G401 (cell line): ENCODE results near the gene TRAPPC10. TPM values are rescaled to one million over a fixed set of nuclear protein-coding genes. Genes with fewer than 3 reads are reported as not detected.
"Not testable (repeated sequence)": the region's sequence is repeated elsewhere in the genome, so short reads cannot be mapped to it uniquely, and the experiment has no call there.

Experiments used
- DNase-seq: peaks from one replicate; pipeline ENCODE4 v3.0.0-alpha.2; 2015; ENCODE audit warnings: low spot score
- in situ Hi-C: cut with HindIII; loops from 2 replicates; pipeline ENCODE4 v1.10.0; 2016; ENCODE audit warnings: low sequenced_read_pairs, mixed read lengths
- total RNA-seq: library from RNA; depleted of rRNA; stranded (reverse); fragments of >200 nt; shearing (Covaris generic); gene quantifications from 2 replicates; pipeline ENCODE4 v1.2.3, GENCODE V29; 2014

TRAPPC10 gene
- total RNA-seq, 1 experiment from 2014 or later: 15.4 TPM

DNA sequence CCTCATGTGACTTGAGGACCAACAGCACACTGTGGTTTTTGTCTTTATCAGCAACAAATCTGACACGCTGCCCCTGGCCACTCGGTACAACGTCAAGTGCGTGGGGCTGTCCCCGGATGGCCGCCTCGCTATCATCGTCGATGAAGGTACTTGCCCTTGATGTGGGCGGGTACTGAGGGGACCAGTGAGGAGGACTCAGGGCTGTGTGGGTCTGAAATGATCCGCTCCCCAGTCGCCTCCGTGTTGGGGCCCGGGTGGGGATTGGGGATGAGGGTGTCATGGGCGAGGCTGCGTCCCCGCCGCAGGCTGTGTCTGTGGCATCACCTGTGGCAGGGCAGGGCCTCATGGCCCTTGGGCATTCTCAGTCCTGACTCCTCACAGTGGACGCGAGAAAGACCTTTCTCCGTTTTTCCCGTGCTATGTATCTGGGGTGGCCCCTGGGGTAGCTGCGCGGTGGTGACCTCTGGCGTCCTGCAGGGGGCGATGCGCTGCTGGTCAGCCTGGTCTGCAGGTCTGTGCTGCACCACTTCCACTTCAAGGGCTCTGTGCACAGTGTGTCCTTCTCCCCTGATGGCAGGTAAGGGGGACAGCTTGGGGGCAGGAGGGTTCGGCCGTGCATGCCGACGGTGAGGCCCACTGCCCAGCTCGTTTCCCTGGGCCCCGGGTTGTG is 101.7 kb downstream of the TRAPPC10 start:
- in situ Hi-C loops, DNase-seq: not testable (repeated sequence)

DNA sequence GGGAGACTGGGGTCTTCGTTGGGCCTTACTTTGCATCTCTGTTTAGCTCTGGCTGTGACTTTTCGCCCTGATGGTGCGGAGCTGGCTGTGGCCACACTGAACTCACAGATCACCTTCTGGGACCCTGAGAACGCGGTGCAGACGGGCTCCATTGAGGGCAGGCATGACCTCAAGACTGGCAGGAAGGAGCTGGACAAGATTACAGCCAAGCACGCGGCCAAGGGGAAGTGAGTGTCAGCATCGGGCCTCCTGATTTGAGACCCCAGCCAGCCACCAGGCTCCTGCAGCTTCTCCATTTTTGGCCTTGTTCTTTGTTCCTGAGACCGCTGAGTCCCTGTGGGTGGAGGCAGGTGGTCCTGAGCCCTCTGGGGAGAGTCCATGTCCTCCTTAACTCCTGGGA is 110.0 kb downstream of the TRAPPC10 start:
- in situ Hi-C loops, DNase-seq: not testable (repeated sequence)

DNA sequence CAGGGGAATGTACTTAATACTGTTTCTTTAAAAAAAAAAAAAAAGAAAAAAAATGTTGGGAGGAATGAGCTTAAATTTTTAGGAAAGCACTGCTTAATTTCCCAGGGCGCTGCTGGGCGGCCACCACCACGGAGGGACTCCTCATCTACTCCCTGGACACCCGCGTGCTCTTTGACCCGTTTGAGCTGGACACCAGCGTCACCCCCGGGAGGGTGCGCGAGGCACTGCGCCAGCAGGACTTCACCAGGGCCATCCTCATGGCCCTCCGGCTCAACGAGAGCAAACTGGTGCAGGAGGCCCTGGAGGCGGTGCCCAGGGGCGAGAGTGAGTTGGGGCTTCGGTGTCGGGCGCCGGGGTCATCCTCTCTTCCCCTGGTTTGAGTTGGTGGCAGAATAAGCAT is 115.7 kb downstream of the TRAPPC10 start:
- DNase-seq, in situ Hi-C loops: not testable (repeated sequence)

DNA sequence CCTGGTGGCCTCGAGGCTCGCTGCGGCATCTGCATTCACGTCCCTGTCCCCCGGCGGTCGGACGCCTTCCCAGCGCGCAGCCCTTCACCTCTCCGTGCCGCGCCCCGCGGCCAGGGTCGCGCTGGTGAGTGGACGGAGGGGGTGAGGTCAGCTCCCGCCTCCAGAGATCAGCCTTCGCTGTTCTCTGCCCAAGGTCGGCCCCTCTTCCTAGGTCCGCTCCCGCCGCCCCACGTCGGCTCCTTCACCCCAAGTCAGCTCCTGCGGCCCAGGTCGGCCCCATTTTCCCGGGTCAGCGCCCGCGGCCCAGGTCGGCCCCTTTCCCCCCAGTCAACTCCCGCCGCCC is 121.6 kb downstream of the TRAPPC10 start:
- in situ Hi-C loops, DNase-seq: not testable (repeated sequence)

DNA sequence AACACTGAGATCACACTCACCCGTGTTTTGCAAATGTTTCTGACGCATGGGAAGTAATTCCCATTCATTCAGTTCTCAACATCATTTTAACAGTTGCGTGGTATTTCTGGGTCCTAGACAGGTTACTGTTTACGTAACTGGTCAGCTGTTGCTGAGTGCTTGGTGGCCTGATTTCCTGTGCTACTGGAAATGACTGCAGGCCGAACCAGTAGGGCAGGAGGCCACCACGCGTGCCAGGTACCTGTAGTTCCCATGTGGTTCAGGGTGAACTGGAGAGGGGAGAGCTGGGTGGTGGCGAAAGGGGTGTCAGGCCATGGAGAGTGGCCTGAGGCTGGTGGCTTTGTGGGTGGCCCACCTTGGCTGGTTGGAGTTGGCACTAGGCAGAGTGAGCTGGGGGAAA is 122.6 kb downstream of the TRAPPC10 start:
- in situ Hi-C loops, DNase-seq: not testable (repeated sequence)

DNA sequence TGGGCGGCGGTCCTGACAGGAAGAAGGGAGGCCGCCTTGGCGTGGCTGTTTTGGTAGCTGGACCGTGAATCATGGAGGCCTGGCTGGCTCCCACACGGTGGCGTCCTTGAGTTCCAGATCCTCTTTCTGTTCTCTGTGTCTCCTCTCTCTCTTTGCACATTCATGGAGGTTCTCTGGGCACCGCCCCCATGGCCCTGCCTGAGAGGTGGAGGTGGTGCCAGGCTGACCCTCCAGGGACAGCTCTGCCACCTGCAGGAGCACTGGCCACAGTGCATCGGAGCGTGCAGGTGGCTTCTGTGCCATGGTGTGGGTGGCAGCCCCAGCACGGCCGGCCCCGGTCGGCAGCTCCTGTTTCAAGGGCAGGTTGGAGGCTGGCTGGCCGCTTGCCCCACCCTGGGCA is 125.9 kb downstream of the TRAPPC10 start:
- in situ Hi-C loops, DNase-seq: not testable (repeated sequence)

DNA sequence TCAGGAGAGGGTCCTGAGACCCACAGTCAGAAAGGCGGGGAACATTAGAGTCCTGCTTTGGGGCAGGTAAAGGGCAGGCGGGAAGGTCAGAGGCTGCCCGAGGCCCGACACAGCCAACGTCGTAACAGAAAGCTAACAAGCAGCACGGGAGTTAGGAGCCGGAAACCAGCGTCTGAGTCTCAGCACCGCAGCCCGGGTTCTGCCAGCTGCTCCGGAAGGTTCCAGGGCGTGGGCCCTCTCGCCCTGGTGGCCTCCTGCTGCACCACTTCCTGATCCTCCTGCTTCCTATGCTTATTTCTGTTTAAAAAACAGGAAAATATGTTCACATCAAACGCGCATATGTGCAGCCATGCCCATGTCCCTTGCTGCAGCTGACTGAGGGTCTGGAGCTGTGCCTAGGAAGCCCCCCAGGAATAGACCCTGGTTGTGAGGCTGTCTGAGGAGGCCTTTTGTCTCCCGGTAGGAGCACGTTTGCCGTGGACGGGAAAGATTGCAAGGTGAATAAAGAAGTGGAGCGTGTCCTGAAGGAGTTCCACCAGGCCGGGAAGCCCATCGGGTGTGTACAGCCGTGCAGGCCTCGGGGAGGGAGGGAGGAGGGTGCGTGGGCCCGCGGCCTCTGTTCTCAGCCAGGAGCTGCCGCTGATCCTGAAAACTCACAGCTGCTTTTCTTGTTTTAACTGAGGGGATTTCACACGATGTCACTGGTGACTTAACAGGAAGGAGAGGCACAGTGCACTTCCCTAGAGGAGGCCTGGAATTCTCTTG is 127.9 kb downstream of the TRAPPC10 start:
- in situ Hi-C loops, DNase-seq: not testable (repeated sequence)

DNA sequence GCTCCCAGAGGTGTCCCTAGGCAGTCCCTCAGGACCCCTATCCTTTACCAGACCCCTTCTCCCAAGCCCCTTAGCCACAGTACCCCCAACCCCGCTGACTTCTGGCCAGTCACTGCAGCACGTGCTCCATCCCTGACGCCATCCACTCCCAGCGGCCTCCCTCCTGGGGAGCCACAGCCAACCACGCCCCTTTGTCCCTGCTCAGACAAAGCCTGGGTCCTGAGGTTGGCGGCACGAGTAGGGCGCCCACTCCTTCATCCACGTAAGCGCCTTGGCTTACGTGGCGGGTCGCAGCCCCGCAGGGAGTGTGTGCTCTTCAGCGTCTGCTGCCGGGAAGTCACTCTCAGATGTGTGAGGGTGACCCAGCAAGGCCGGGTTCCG is 128.4 kb downstream of the TRAPPC10 start:
- DNase-seq, in situ Hi-C loops: not testable (repeated sequence)

DNA sequence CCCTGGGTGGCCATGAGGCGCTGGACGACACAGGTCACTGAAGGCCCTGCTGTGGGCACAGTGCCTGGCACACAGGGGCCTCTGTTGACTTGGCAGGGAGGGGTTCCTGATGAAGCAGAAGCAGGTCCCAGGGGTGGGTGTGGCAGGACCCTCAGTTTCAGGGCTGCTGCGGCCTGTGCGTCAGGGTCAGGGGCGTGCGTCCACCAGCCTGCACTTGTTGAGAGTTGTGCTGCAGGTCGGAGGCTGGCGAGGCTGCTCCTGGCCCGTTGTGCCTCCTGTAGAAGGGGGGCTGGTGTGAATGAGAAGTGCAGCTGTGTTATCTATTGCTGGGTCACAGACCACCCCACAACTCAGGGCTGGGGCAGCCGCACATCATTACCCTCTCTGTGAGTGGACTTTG is 130.4 kb downstream of the TRAPPC10 start:
- in situ Hi-C loops: not testable (repeated sequence)

DNA sequence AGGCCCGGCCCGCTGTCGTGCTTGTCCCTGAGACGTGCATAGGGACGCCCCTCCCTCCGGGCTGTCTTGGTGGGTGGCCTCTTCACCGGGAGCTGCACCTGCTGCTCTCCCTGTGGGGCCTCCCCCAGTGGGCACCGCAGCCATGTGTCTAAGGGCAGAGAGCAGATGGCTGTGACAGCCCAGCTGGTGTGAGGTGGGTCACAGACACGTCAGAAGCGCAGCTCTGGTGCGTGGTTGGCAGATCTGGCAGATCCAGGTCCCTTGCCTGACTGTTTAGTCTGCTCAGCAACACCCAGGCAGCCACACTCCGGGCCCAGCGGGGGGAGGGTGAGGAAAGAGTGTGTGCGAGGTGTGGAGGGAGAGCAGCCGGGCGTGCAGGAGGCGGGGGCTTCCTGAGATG is 131.3 kb downstream of the TRAPPC10 start:
- in situ Hi-C loops, DNase-seq: not testable (repeated sequence)

More for the DNA sequence above, 130.4 kb downstream of the TRAPPC10 start:
- DNase-seq: not testable (repeated sequence)

DNA sequence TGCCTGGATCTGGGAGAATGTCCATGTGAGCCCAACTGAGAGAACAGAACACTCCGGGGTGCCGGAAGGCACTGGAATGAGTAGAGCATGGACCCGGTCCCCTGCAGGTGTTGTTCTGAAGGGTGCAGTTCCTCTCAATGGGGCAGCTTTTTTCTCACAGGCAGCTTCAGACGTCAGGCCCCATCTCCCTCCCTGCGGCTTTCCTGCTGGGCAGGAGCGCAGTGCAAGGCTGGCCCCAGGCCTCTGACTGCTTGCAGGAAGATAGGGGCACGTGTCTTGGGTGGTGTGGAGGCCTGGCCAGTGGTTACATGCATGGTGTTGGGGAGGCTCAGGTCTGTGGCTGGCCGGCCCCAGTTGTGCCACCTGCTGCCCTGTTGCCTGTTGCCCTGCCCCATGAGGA is 131.9 kb downstream of the TRAPPC10 start:
- in situ Hi-C loops, DNase-seq: not testable (repeated sequence)

DNA sequence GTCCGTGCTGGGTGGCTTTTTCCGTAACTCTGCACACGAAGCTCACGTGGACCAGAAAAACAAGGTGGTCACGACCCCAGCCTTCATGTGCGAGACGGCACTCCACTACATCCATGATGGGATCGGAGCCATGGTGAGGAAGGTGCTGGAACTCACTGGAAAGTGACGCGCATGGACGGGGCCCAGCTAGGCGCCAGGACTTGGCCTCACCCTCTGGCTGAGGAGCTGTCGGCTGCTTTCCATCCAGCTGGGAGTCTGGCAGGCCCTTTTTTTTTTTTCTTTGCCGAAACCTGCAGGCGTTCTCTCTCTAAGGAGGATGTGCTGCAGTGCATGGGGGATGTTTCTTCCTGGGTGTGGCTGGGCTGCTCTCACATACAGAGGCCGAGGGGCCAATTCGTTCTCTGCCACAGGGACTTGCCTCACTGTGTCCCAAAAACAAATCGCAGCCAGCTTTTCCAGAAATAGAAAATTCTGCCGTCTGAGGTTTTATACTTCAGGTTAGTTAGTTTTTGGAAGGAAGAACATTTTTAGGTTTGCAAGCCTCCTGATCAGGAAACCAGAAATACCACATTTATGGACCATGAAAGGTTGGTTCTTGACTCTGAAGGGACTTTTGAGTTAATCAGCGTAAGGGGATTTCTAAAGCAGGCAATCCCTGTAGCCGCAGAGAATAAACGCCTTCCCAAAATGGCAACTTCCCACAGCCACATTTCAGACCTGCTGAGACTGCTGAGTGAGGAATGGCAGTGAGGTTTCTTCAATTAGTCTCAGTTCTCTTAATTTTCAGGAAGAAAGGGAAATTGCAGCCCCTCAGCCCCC is 132.9 kb downstream of the TRAPPC10 start:
- DNase-seq, in situ Hi-C loops: not testable (repeated sequence)

DNA sequence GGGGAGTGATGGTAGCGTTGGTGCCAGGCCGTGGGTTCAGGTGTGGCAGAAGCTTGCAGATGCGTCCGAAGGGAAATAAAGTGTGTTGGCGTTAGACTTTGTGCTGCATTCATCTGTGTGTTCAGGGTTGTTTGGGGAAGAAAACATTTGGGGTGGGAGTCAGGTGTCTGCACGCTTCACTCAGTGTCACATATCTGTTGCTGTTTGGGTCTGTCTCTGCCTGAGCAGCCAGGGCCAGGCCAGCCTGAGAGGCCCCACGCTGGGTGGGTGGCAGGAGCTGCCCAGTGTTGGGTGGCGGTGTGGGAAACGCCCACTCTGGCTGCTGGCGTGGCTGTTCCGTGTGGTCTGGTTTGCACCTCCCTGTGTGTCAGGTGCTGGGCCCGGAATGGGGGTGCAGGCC is 133.5 kb downstream of the TRAPPC10 start:
- in situ Hi-C loops, DNase-seq: not testable (repeated sequence)

DNA sequence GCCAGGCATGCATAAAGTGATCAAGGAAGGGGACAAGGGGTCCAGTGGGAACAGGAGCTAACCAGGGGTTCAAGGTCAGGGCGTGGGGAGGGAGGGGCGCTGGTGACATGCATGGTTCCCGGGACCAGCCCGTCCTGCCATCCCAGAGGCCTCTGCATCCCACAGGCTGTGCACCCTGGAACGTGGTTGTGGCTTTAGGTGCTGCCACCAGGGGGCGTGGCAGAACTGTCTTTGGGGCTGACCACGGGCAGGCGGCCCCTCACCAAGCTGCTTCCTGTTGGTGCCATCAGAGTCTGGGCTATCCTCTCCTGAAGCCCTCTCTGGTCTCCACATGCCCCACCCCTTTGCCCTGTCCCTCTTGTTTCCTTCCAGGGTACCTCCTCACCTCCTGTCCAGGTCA is 135.0 kb downstream of the TRAPPC10 start:
- DNase-seq, in situ Hi-C loops: not testable (repeated sequence)

DNA sequence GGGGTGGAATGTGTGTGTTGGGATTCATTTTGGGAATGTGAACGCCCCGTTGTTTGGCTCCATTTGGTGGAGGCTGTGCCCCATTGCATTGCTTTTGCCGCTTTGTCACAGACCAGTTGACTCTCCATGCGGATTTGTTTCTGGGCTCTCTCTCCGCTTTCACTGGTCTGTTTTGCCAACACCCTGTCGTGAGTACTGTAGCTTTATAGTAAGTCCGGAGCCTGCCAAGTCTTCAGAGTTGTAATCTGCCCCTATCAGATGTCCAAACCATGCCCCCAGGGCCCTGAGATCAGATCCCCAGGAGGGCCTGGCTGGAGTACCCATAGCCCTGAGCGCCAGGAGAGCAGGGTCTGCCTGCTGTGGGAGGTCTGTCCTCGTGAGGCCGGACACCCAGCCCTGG is 138.1 kb downstream of the TRAPPC10 start:
- in situ Hi-C loops, DNase-seq: not testable (repeated sequence)

DNA sequence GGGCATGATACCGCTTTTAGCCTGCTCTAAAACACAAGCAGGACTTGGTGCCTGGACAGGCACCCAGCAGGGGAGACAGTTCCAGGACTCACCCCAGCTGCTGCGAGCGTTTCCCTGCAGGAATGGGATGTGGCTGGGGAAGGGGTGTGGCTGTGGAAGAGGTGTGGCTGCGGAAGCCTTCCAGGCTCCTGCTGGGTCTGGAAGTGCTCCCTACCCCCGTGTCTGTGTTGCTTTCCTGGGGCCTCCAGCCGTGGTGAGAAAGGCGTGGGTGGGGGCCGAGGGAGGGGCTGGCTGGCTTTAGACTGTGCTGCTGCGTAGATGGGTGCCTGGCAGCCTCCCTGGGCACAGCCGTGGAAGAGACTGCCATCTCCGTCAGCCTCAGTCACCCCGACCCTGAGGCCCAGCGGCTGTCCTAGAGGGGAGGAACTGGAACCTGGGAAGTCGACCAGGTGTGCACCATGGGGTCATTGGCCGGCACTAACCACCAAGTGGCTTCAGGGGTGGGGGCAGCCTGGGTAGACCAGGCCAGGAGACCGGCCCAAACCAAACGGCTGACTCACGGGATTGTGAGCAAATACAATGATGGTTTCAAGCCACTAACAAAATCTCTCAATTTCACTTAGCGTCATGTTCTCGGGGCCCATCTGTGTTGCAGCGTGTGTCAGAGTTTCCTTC is 141.2 kb downstream of the TRAPPC10 start:
- DNase-seq, in situ Hi-C loops: not testable (repeated sequence)

DNA sequence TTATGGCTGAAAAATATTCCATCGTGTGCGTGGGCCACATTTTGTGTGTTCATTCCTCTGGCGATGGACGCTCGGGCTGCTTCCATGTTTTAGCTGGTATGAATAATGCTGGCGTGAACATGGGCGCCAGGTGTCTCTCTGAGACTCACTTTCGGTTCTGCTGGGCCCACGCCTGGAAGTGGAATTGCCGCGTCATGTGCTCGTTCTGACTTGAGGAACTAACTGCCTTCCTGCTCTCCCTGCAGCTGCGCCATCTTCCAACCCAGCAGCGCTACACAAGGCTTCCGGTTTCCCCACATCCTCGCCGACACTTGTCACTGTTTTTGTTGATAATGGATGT is 141.8 kb downstream of the TRAPPC10 start:
- DNase-seq, in situ Hi-C loops: not testable (repeated sequence)

DNA sequence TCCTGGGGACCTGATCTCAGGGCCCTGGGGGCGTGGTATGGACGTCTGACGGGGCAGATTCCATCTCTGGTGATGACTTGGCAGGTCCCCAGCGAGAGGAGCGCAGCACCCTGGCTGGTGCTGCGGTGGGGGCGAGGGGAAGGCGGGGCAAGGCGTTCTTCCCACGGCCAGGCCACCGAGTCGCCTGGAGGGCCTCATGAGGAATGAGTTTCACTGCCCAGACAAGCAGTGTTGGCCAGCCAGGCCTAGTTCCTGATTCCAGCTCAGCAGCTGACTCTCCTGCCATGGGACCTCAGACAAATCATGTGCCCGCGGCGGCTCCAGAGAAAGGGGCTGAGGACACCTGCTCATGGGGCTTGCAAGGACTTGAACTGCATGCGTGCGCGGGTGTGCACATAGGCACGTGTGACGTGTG is 142.7 kb downstream of the TRAPPC10 start:
- in situ Hi-C loops, DNase-seq: not testable (repeated sequence)
